ENCODE measurements around the gene CERCAM.

CERCAM gene

DNA sequence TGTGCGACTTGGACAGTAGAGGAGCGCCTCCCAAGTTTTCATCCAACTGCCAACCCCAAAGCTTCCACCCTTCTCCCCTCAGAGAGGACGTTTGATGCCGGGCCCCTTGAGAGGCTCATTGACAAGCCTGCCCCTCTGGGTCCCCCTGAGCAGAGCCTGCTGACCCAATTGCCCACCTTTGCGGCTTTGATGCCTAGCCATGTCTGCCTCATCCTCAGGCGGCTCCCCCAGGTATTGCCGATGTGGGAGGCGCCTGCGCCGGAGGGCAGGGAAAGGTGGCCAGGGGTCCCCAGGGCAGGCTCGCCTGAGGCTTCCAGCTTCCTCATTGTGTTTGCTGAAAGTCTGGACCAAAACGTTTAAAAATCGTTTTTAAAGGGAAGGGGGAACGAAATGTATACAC lies 36.5 kb downstream of the CERCAM start:
- DNase-seq (ENCODE audit: low read depth): no peak
- peak overlapping the region; percentile 74 for H3K4me3 ChIP-seq (ENCODE audit: low read length)
- TF ChIP-seq, protein P1, sequence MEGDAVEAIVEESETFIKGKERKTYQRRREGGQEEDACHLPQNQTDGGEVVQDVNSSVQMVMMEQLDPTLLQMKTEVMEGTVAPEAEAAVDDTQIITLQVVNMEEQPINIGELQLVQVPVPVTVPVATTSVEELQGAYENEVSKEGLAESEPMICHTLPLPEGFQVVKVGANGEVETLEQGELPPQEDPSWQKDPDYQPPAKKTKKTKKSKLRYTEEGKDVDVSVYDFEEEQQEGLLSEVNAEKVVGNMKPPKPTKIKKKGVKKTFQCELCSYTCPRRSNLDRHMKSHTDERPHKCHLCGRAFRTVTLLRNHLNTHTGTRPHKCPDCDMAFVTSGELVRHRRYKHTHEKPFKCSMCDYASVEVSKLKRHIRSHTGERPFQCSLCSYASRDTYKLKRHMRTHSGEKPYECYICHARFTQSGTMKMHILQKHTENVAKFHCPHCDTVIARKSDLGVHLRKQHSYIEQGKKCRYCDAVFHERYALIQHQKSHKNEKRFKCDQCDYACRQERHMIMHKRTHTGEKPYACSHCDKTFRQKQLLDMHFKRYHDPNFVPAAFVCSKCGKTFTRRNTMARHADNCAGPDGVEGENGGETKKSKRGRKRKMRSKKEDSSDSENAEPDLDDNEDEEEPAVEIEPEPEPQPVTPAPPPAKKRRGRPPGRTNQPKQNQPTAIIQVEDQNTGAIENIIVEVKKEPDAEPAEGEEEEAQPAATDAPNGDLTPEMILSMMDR (IDR thresholded peaks at IDR 0.05; ENCODE audit: insufficient read depth, low read depth, low read length, missing control alignments): no peak

GRCh38 chr9:128459011-128459410 lies 38.4 kb downstream of the CERCAM start:
- no peak for DNase-seq (ENCODE audit: low read depth)
- TF ChIP-seq, protein P1 (IDR thresholded peaks at IDR 0.05; ENCODE audit: insufficient read depth, low read depth, low read length, missing control alignments): no peak
- no peak overlapping the region for H3K4me3 ChIP-seq (ENCODE audit: low read length)

GRCh38 chr9:128469070-128469469 lies 48.4 kb downstream of the CERCAM start:
- no peak overlapping the region for H3K4me3 ChIP-seq (ENCODE audit: low read length)
- no peak for DNase-seq (ENCODE audit: low read depth)
- TF ChIP-seq, protein P1 (IDR thresholded peaks at IDR 0.05; ENCODE audit: insufficient read depth, low read depth, low read length, missing control alignments): no peak

DNA sequence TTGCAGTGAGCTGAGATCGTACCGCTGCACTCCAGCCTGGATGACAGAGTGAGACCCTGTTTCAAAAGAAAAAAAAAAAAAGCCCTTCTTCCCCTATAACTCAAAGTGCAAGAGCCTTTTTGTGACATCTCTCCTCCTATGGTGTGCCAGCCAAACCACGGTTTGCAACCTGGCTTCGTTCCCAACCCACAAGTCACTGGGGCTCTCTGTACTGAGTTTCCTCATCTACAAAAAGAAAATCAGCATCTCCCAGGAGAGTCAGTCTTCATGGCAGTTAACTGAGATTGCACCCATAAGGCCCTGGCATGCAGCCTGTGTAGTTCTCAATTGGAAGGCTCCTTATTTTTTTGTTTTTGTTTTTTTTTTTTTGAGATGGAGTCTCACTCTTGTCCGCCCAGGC lies 49.9 kb downstream of the CERCAM start:
- H3K4me3 ChIP-seq (ENCODE audit: low read length): no peak overlapping the region
- no peak for DNase-seq (ENCODE audit: low read depth)
- TF ChIP-seq, protein P1 (IDR thresholded peaks at IDR 0.05; ENCODE audit: insufficient read depth, low read depth, low read length, missing control alignments): no peak

- TF ChIP-seq, protein P1 (IDR thresholded peaks at IDR 0.05; ENCODE audit: insufficient read depth, low read depth, low read length, missing control alignments): no peak
- DNase-seq (ENCODE audit: low read depth): no peak
Observed at GRCh38 chr9:128473104-128473503, 52.4 kb downstream of the CERCAM start.

GRCh38 chr9:128475867-128476266 lies 55.2 kb downstream of the CERCAM start:
- DNase-seq (ENCODE audit: low read depth): no peak
- H3K4me3 ChIP-seq (ENCODE audit: low read length): no peak overlapping the region
- TF ChIP-seq, protein P1 (IDR thresholded peaks at IDR 0.05; ENCODE audit: insufficient read depth, low read depth, low read length, missing control alignments): no peak

More at GRCh38 chr9:128473104-128473503, 52.4 kb downstream of the CERCAM start:
- no peak overlapping the region for H3K4me3 ChIP-seq (ENCODE audit: low read length)

DNA sequence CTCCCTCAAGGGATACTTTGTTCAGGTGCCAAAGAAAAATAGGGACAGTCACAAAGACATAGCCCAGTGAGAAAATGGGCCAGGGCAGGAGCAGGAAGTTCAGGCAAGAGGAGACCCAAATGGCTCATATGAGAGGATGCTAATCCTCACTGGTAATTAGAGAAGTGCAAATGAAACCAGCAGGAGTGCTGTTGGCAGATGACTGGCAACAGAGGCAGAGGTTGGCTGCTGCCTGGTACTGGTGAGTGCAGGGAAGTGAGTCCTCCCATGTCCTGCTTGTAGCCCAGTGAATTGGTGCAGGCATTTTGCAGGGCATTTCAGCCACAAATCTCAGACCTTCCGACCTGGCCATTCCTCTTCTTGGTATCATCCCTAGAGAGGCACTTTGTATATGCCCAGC lies 58.6 kb downstream of the CERCAM start:
- H3K4me3 ChIP-seq (ENCODE audit: low read length): no peak overlapping the region
- TF ChIP-seq, protein P1 (IDR thresholded peaks at IDR 0.05; ENCODE audit: insufficient read depth, low read depth, low read length, missing control alignments): no peak
- no peak for DNase-seq (ENCODE audit: low read depth)

Measured in epithelial cell of esophagus (primary cell).